K562 (cell line): ENCODE results near the gene LYPLA2.
"Not testable (repeated sequence)": the region's sequence is repeated elsewhere in the genome, so short reads cannot be mapped to it uniquely, and the experiment has no call there.

Experiments used
- BRD4 ChIP-seq: fragments of 200-600 bp; sonication (generic); IDR thresholded peaks from 2 replicates; pipeline ENCODE4 v1.6.1; 2017; ENCODE audit warnings: inconsistent platforms
- CBX5 ChIP-seq: IDR thresholded peaks from 2 replicates; pipeline ENCODE4 v1.6.1; 2014; ENCODE audit warnings: low read depth, borderline replicate concordance
- EZH2 ChIP-seq: IDR thresholded peaks from 2 replicates; pipeline ENCODE4 v1.6.1; 2012; ENCODE audit warnings: low read depth, mild to moderate bottlenecking, inconsistent platforms, low read length, borderline replicate concordance
- GTF3C2 ChIP-seq: IDR thresholded peaks from 3 replicates; pipeline ENCODE4 v1.6.1; 2011; ENCODE audit warnings: borderline replicate concordance, mild to moderate bottlenecking, moderate library complexity; ENCODE audit not compliant: insufficient read length; ENCODE audit errors: extremely low read depth
- HDGF ChIP-seq: fragments of 450-650 bp; IDR thresholded peaks from 2 replicates; pipeline ENCODE4 v1.6.1; 2016
- MYNN ChIP-seq, 2 experiments: sonication (generic); formaldehyde crosslinking in 1 of 2; IDR thresholded peaks; 2 replicates each; pipeline versions ENCODE4 v1.5.0 to v1.6.1; 2016 to 2020; ENCODE audit warnings: antibody characterized with exemption in 1 of 2, missing genetic modification reagents in 1 of 2
- POLR2A ChIP-seq: fragments of 450-650 bp; conservative IDR thresholded peaks from 2 replicates; pipeline ENCODE4 v1.6.1; 2016
- TAF1 ChIP-seq: IDR thresholded peaks from 2 replicates; pipeline ENCODE4 v1.6.1; 2011; ENCODE audit warnings: mild to moderate bottlenecking, low read length, moderate library complexity; ENCODE audit not compliant: insufficient read depth, control insufficient read depth, severe bottlenecking; ENCODE audit errors: extremely low read depth
- U2AF1 ChIP-seq: fragments of 200-400 bp; formaldehyde crosslinking; optimal IDR thresholded peaks from 2 replicates; pipeline ENCODE3; 2017; ENCODE audit warnings: mild to moderate bottlenecking, low read depth, low read length, moderate library complexity
- TF ChIP-seq, protein P1 (sequence below), 3 experiments: IDR thresholded peaks in 2 of 3; conservative IDR thresholded peaks in 1 of 3; 2 replicates each; pipeline ENCODE4 v1.5.1; 2011 to 2012; ENCODE audit warnings: low read length in 3 of 3, mild to moderate bottlenecking in 3 of 3, control low read depth in 2 of 3, improper control_type of control experiment in 1 of 3, inconsistent platforms in 1 of 3, low read depth in 1 of 3, mixed read lengths in 1 of 3, moderate library complexity in 1 of 3; ENCODE audit not compliant: insufficient read depth in 2 of 3

- TF ChIP-seq EZH2; HDGF; BRD4; POLR2A; TAF1; U2AF1; CBX5; MYNN (IDR thresholded peaks at IDR 0.05); MYNN (CRISPR knock-in tag; IDR thresholded peaks at IDR 0.05); GTF3C2: not testable (repeated sequence)
- TF ChIP-seq, protein P1, sequence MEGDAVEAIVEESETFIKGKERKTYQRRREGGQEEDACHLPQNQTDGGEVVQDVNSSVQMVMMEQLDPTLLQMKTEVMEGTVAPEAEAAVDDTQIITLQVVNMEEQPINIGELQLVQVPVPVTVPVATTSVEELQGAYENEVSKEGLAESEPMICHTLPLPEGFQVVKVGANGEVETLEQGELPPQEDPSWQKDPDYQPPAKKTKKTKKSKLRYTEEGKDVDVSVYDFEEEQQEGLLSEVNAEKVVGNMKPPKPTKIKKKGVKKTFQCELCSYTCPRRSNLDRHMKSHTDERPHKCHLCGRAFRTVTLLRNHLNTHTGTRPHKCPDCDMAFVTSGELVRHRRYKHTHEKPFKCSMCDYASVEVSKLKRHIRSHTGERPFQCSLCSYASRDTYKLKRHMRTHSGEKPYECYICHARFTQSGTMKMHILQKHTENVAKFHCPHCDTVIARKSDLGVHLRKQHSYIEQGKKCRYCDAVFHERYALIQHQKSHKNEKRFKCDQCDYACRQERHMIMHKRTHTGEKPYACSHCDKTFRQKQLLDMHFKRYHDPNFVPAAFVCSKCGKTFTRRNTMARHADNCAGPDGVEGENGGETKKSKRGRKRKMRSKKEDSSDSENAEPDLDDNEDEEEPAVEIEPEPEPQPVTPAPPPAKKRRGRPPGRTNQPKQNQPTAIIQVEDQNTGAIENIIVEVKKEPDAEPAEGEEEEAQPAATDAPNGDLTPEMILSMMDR (IDR thresholded peaks at IDR 0.05 in 2 of 3, conservative IDR thresholded peaks at IDR 0.05 in 1 of 3; ENCODE audit: insufficient read depth in 2 of 3, low read depth in 1 of 3, low read length in 3 of 3) = not testable (repeated sequence)
Observed at GRCh38 chr1:23783141-23783540, 7.8 kb upstream of the LYPLA2 start.
